Vagina (tissue), 2 donors: ENCODE measurements around the gene ENTREP1.
"Not testable (repeated sequence)": the region's sequence is repeated elsewhere in the genome, so short reads cannot be mapped to it uniquely, and the experiment has no call there.

Experiments used
- CTCF ChIP-seq, 3 experiments: fragments of 450-650 bp in 2 of 3; fragments of 200-600 bp in 1 of 3; sonication (generic) in 1 of 3; IDR thresholded peaks; one replicate each; pipeline ENCODE4 v1.5.1; 2017 to 2019; ENCODE audit warnings: antibody characterized with exemption in 3 of 3, mild to moderate bottlenecking in 2 of 3, moderate library complexity in 2 of 3
- POLR2AphosphoS5 ChIP-seq, 2 donors: sonication (generic); formaldehyde crosslinking; IDR thresholded peaks; one replicate each; pipeline ENCODE4 v1.9.0; 2017; ENCODE audit warnings: antibody characterized with exemption in 2 of 2, mild to moderate bottlenecking in 2 of 2, low read depth in 1 of 2; ENCODE audit not compliant: insufficient read depth in 1 of 2

- TF ChIP-seq CTCF (IDR thresholded peaks at IDR 0.05); POLR2AphosphoS5 (IDR thresholded peaks at IDR 0.05; ENCODE audit: insufficient read depth in 1 of 2, low read depth in 1 of 2): not testable (repeated sequence)
Observed at GRCh38 chr9:69409936-69410335, 84.9 kb downstream of the ENTREP1 start.
